ENCODE data around the gene AMZ1.
"Not testable (repeated sequence)": the region's sequence is repeated elsewhere in the genome, so short reads cannot be mapped to it uniquely, and the experiment has no call there.

AMZ1 gene

GRCh38 chr7:2714636-2715035, 26.6 kb downstream of the AMZ1 start:
- DNase-seq, result no peak

GRCh38 chr7:2715341-2716231, 27.6 kb downstream of the AMZ1 start:
- DNase-seq, result peak; percentile 36 to 39

GRCh38 chr7:2716488-2716887, 28.5 kb downstream of the AMZ1 start:
- no peak for DNase-seq

- no peak for DNase-seq
These were observed 28.9 kb downstream of the AMZ1 start for GRCh38 chr7:2716906-2717292.

GRCh38 chr7:2717293-2718261, 29.6 kb downstream of the AMZ1 start:
- peak in 1 of 2 donors; percentile 32 for DNase-seq

- DNase-seq, result no peak
These were observed 30.4 kb downstream of the AMZ1 start for GRCh38 chr7:2718296-2718965.

GRCh38 chr7:2719007-2719406, 31.0 kb downstream of the AMZ1 start:
- peak; percentile 62 to 64 for DNase-seq

- DNase-seq, result no peak
These were observed 32.0 kb downstream of the AMZ1 start for GRCh38 chr7:2720024-2720423.

- DNase-seq, result no peak
These were observed 33.8 kb downstream of the AMZ1 start for GRCh38 chr7:2721842-2722241.

GRCh38 chr7:2722591-2722990, 34.6 kb downstream of the AMZ1 start:
- DNase-seq, result no peak

- DNase-seq, result no peak
These were observed 35.3 kb downstream of the AMZ1 start for GRCh38 chr7:2723138-2723850.

- DNase-seq, result not testable (repeated sequence)
These were observed 36.0 kb downstream of the AMZ1 start for GRCh38 chr7:2724036-2724435.

GRCh38 chr7:2724453-2725177, 36.6 kb downstream of the AMZ1 start:
- DNase-seq, result no peak

- no peak for DNase-seq
These were observed 37.4 kb downstream of the AMZ1 start for GRCh38 chr7:2725178-2726105.

- no peak for DNase-seq
These were observed 38.5 kb downstream of the AMZ1 start for GRCh38 chr7:2726316-2727018.

- not testable (repeated sequence) for DNase-seq
These were observed 39.2 kb downstream of the AMZ1 start for GRCh38 chr7:2727206-2727605.

GRCh38 chr7:2728316-2729030, 40.5 kb downstream of the AMZ1 start:
- no peak for DNase-seq

GRCh38 chr7:2729031-2729892, 41.3 kb downstream of the AMZ1 start:
- no peak for DNase-seq
